ENCODE results near the gene PPP1R10. TPM values are rescaled to one million over a fixed set of nuclear protein-coding genes. Genes with fewer than 3 reads are reported as not detected.

PPP1R10 gene
- total and polyA plus RNA-seq, 2 of the 13 experiments (the other 11 are each of a cell fraction or from before 2014, with no cell fraction given): 26.3 to 38.4 TPM

DNA sequence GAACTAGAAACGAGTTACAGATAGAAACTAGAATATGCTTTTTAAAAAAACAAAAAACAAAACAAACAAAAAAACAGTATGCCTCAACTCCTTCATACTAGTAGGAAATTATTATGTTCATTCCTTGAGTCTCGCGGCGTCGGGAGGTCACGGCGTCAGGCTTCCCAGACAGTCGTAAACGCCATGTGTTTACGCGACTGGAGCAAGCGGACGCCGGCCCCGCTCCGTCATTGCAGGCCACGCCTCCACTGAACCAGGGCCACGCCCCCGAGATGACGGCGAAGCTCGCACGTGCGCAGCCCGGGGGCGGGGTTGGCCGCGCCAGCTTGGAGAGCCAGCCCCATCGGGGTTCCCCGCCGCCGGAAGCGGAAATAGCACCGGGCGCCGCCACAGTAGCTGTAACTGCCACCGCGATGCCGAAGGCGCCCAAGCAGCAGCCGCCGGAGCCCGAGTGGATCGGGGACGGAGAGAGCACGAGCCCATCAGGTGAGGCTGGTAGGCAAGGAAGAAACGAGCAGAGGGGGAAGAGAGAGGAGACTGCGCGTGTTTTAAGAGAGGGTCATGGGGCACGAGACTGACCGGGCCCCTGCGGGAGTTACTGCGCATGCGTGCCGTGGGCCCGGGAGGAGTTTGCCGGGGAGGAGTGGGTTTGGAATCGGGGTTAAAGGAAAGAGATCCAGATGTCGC, 45.8 kb downstream of the PPP1R10 start, which contains the start of gene ABCF1 (continued):
- TF ChIP-seq, protein P1, sequence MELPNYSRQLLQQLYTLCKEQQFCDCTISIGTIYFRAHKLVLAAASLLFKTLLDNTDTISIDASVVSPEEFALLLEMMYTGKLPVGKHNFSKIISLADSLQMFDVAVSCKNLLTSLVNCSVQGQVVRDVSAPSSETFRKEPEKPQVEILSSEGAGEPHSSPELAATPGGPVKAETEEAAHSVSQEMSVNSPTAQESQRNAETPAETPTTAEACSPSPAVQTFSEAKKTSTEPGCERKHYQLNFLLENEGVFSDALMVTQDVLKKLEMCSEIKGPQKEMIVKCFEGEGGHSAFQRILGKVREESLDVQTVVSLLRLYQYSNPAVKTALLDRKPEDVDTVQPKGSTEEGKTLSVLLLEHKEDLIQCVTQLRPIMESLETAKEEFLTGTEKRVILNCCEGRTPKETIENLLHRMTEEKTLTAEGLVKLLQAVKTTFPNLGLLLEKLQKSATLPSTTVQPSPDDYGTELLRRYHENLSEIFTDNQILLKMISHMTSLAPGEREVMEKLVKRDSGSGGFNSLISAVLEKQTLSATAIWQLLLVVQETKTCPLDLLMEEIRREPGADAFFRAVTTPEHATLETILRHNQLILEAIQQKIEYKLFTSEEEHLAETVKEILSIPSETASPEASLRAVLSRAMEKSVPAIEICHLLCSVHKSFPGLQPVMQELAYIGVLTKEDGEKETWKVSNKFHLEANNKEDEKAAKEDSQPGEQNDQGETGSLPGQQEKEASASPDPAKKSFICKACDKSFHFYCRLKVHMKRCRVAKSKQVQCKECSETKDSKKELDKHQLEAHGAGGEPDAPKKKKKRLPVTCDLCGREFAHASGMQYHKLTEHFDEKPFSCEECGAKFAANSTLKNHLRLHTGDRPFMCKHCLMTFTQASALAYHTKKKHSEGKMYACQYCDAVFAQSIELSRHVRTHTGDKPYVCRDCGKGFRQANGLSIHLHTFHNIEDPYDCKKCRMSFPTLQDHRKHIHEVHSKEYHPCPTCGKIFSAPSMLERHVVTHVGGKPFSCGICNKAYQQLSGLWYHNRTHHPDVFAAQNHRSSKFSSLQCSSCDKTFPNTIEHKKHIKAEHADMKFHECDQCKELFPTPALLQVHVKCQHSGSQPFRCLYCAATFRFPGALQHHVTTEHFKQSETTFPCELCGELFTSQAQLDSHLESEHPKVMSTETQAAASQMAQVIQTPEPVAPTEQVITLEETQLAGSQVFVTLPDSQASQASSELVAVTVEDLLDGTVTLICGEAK (IDR thresholded peaks at IDR 0.05): peak; percentile 89
- TF ChIP-seq, protein P1 (CRISPR knock-in tag; IDR thresholded peaks at IDR 0.05): peak; percentile 86
- peak; percentile 100 for TF ChIP-seq SAP130 (CRISPR knock-in tag; IDR thresholded peaks at IDR 0.05; ENCODE audit: low read depth)
- no peak for TF ChIP-seq PHB2 (IDR thresholded peaks at IDR 0.05; ENCODE audit: partially characterized antibody)
- TF ChIP-seq, protein P2, sequence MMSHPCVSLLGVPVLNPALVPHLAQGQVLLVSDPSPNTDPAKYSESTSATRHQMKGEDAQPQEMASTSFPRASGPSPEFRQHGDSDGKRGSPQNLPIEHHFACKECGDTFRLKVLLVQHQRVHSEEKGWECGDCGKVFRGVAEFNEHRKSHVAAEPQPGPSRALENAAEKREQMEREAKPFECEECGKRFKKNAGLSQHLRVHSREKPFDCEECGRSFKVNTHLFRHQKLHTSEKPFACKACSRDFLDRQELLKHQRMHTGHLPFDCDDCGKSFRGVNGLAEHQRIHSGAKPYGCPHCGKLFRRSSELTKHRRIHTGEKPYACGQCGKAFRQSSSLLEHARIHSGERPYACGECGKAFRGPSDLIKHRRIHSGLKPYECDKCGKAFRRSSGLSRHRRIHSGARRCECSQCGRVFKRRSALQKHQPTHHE (CRISPR knock-in tag; IDR thresholded peaks at IDR 0.05; ENCODE audit: borderline replicate concordance): peak; percentile 97
- TF ChIP-seq MYNN (CRISPR knock-in tag; IDR thresholded peaks at IDR 0.05; ENCODE audit: low read depth): 0 out of 2 replicates have a peak, but pooled peaks have one; percentile 54
- peak; percentile 82 for TF ChIP-seq SMAD3 (CRISPR knock-in tag; IDR thresholded peaks at IDR 0.05)
- peak; percentile 100 for TF ChIP-seq GABPA (IDR thresholded peaks at IDR 0.05; ENCODE audit: low read depth, low read length)
- peak; percentile 97 for TF ChIP-seq GABPA (CRISPR knock-in tag; IDR thresholded peaks at IDR 0.05; ENCODE audit: low read depth)
- peak; percentile 68; the same call in 1 of the 2 replicates for TF ChIP-seq FOXA3 (CRISPR knock-in tag; IDR thresholded peaks at IDR 0.05)
- TF ChIP-seq YEATS2 (CRISPR knock-in tag; IDR thresholded peaks at IDR 0.05; ENCODE audit: borderline replicate concordance): peak; percentile 97
- peak; percentile 20 for TF ChIP-seq ZEB1 (IDR thresholded peaks at IDR 0.05; ENCODE audit: insufficient replicate concordance, low read depth)
- no peak for TF ChIP-seq FOXA1 (IDR thresholded peaks at IDR 0.05)
- TF ChIP-seq FOXA1 (CRISPR knock-in tag; IDR thresholded peaks at IDR 0.05): peak; percentile 64
- peak; percentile 94 for TF ChIP-seq ZNF543 (CRISPR knock-in tag; IDR thresholded peaks at IDR 0.05)
- no peak for TF ChIP-seq MAFG (CRISPR knock-in tag; IDR thresholded peaks at IDR 0.05)
- TF ChIP-seq PCBP1 (IDR thresholded peaks at IDR 0.05; ENCODE audit: borderline replicate concordance, low read depth, low read length): no peak
- TF ChIP-seq ZFP36 (IDR thresholded peaks at IDR 0.05; ENCODE audit: borderline replicate concordance, low read depth, low read length, partially characterized antibody): no peak
- peak; percentile 90; the same call in 1 of the 2 replicates for TF ChIP-seq ARHGAP35 (CRISPR knock-in tag; IDR thresholded peaks at IDR 0.05; ENCODE audit: borderline replicate concordance)
- TF ChIP-seq ZNF343 (CRISPR knock-in tag; IDR thresholded peaks at IDR 0.05): peak; percentile 83
